GM12878 (cell line): Measurements from ENCODE around the gene GABPB2. TPM values are rescaled to one million over a fixed set of nuclear protein-coding genes. Genes with fewer than 3 reads are reported as not detected.

Experiments used
- BHLHE40 ChIP-seq, 2 experiments: fragments of 450-650 bp in 1 of 2; IDR thresholded peaks; 2 replicates each; pipeline ENCODE4 v1.6.1; 2011 to 2017; ENCODE audit warnings: low read depth in 2 of 2, borderline replicate concordance in 1 of 2, improper control_type of control experiment in 1 of 2, low read length in 1 of 2, mild to moderate bottlenecking in 1 of 2
- FOXK2 ChIP-seq: fragments of 450-650 bp; IDR thresholded peaks from 2 replicates; pipeline ENCODE4 v1.6.1; 2017; ENCODE audit warnings: mild to moderate bottlenecking, moderate library complexity
- MXI1 ChIP-seq: fragments of 150-350 bp; IDR thresholded peaks from 2 replicates; pipeline ENCODE4 v1.6.1; 2011; ENCODE audit warnings: low read depth, mild to moderate bottlenecking, inconsistent platforms, low read length, improper control_type of control experiment
- SMC3 ChIP-seq: IDR thresholded peaks from 2 replicates; pipeline ENCODE4 v1.6.1; 2011; ENCODE audit warnings: low read length, improper control_type of control experiment, borderline replicate concordance
- STAT1 ChIP-seq: fragments of 450-650 bp; conservative IDR thresholded peaks from 2 replicates; pipeline ENCODE4 v1.6.1; 2014; ENCODE audit warnings: antibody characterized with exemption, mild to moderate bottlenecking
- ZNF217 ChIP-seq: fragments of 450-650 bp; IDR thresholded peaks from 2 replicates; pipeline ENCODE4 v1.6.1; 2017; ENCODE audit warnings: antibody characterized with exemption, mild to moderate bottlenecking
- ZNF622 ChIP-seq: fragments of 450-650 bp; IDR thresholded peaks from 2 replicates; pipeline ENCODE4 v1.6.1; 2017; ENCODE audit warnings: mild to moderate bottlenecking, inconsistent platforms
- polyA plus RNA-seq, 11 experiments: library from polyadenylated mRNA; depleted of rRNA in 4 of 11; unstranded in 6 of 11; stranded (reverse) in 5 of 11; fragments of >200 nt; fragmentation: Nextera tagmentation in 4 of 11; fragmentation: Illumina TruSeq in 1 of 11; extraction: Ambion mirVana in 4 of 11; extraction: Trizol in 1 of 11; gene quantifications; 1 replicate in 1 of 11; 2 replicates in 10 of 11; pipeline versions ENCODE4 v1.2.1 to v1.2.3, GENCODE V29; 2011 to 2016; ENCODE audit warnings: inconsistent platforms in 2 of 11, missing spikeins in 2 of 11, low read depth in 1 of 11
- total RNA-seq, 4 experiments: library from RNA; depleted of rRNA in 3 of 4; stranded (reverse); fragments of >200 nt in 3 of 4; fragmentation: Illumina TruSeq in 1 of 4; extraction: Trizol in 1 of 4; gene quantifications; 2 replicates each; pipeline versions ENCODE4 v1.2.1 to v1.2.3, GENCODE V29; 2013 to 2021
- TF ChIP-seq, protein P1 (sequence below): fragments of 450-650 bp; IDR thresholded peaks from 2 replicates; pipeline ENCODE4 v1.6.1; 2017; ENCODE audit warnings: antibody characterized with exemption, mild to moderate bottlenecking, moderate library complexity
- TF ChIP-seq, protein P2 (sequence below): IDR thresholded peaks from 2 replicates; pipeline ENCODE4 v1.6.1; 2012; ENCODE audit warnings: low read length, inconsistent platforms

GABPB2 gene
- total and polyA plus RNA-seq, 10 of the 15 experiments (the other 5 are each of a cell fraction or from before 2014, with no cell fraction given): 2.3 to 10.5 (median 6.9) TPM

DNA sequence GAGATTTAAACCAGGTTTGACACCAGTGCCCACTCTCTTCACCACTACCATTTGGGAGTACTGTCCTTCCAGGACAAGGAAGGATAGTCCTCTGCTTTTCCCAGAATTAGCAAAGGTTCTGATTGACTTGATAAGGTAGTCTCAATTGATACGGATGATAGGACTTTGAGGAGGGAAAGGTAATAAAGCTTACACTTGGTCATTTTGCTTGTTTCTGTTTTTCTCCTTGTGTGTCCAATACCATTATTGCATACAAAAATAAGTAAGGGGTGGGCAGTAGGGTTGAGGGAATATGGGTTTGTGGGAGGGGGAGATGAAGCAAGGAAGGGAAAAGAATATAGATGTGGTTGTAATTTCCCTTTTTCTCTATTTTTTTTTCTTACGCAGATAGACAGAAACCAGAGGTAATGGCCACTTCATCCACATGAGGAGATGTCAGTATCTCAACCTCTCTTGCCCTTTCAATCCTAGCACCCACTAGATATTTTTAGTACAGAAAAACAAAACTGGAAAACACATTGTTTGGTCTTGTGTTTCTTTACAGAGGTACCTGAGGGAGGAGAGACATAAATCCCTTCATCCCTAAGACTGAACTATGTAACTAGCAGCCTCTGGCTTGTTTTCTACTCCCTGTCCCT is 20.4 kb upstream of the GABPB2 start (continued):
- TF ChIP-seq, protein P1, sequence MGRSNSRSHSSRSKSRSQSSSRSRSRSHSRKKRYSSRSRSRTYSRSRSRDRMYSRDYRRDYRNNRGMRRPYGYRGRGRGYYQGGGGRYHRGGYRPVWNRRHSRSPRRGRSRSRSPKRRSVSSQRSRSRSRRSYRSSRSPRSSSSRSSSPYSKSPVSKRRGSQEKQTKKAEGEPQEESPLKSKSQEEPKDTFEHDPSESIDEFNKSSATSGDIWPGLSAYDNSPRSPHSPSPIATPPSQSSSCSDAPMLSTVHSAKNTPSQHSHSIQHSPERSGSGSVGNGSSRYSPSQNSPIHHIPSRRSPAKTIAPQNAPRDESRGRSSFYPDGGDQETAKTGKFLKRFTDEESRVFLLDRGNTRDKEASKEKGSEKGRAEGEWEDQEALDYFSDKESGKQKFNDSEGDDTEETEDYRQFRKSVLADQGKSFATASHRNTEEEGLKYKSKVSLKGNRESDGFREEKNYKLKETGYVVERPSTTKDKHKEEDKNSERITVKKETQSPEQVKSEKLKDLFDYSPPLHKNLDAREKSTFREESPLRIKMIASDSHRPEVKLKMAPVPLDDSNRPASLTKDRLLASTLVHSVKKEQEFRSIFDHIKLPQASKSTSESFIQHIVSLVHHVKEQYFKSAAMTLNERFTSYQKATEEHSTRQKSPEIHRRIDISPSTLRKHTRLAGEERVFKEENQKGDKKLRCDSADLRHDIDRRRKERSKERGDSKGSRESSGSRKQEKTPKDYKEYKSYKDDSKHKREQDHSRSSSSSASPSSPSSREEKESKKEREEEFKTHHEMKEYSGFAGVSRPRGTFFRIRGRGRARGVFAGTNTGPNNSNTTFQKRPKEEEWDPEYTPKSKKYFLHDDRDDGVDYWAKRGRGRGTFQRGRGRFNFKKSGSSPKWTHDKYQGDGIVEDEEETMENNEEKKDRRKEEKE: no peak
- TF ChIP-seq SMC3 (no peak), FOXK2 (no peak), ZNF622 (no peak), STAT1 (no peak), BHLHE40 (IDR thresholded peaks at IDR 0.05; ENCODE audit: borderline replicate concordance in 1 of 2, low read depth in 2 of 2, low read length in 1 of 2) (no peak), ZNF217 (no peak), MXI1 (no peak)
- TF ChIP-seq, protein P2, sequence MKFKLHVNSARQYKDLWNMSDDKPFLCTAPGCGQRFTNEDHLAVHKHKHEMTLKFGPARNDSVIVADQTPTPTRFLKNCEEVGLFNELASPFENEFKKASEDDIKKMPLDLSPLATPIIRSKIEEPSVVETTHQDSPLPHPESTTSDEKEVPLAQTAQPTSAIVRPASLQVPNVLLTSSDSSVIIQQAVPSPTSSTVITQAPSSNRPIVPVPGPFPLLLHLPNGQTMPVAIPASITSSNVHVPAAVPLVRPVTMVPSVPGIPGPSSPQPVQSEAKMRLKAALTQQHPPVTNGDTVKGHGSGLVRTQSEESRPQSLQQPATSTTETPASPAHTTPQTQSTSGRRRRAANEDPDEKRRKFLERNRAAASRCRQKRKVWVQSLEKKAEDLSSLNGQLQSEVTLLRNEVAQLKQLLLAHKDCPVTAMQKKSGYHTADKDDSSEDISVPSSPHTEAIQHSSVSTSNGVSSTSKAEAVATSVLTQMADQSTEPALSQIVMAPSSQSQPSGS: 0 out of 2 replicates have a peak, but pooled peaks have one; percentile 20
